ENCODE data around the gene ANO6.

ANO6 gene

GRCh38 chr12:45475594-45475993 lies 259.7 kb downstream of the ANO6 start:
- DNase-seq = no peak

DNA sequence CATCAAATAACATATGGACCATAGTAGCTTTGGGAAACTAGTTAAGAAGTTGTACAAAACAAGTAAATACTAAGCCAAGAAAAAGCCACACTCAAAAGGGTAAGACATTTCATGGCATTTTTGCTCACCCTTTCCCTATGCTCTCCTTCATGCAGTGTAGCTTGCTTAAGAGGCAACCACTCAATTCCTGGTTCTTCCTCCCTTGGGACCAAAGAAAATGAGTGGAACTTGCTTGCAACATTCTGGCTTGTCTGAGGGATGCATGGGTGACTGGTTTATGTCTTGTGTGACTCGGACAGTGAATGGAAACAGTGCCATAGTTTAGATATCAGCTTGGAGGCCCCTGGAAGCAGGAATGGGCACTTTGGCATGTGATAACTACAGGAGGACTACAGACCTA lies 261.6 kb downstream of the ANO6 start:
- DNase-seq = no peak

DNA sequence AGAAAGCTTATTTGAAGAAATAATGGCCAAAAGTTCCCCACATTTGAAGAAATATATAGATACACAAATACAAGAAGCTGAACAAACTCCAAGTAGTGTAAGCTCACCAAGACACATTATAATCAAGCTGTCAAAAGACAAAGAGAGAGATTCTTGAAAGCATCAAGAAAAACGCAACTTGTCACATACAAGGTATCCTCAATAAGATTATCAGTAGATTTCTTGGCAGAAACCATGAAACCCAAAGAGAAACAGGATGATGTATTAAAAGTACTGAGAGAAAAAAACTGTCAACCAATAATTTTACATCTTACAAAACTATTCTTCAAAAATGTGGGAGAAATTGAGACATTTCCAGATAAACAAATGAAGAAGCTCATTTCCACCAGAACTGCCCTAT lies 263.0 kb downstream of the ANO6 start:
- DNase-seq = no peak

DNA sequence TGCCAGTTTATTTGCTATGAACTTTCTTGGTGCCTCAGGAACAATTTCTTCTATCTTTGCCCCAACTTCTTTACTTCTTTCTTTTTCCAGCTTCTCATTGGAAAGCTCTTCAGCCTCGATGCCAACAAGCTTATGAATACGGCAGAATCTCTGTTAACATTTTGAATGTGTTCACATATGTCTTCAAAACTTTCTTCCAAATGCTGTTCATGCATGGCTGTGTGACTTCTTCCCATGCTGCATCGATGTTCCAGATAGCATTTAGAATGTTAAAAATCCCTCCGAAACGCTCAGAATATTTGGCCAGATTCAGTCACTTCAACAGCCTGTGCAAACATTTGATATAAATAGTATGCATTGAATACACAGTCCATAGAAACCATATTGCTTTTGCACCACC lies 265.9 kb downstream of the ANO6 start:
- DNase-seq = no peak

GRCh38 chr12:45483571-45483970 lies 267.7 kb downstream of the ANO6 start:
- DNase-seq = no peak

Measured in activated CD8-positive, alpha-beta memory T cell treated with anti-CD3 and anti-CD28 coated beads for 24 hours (primary cell).